Dedifferentiated amniotic fluid mesenchymal stem cell (primary cell): ENCODE measurements around the gene TMEM100.

Experiments
- DNase-seq: peaks from one replicate; pipeline ENCODE4 v3.0.0-alpha.2; 2016; ENCODE audit errors: extremely low spot score

TMEM100 gene, protein sequence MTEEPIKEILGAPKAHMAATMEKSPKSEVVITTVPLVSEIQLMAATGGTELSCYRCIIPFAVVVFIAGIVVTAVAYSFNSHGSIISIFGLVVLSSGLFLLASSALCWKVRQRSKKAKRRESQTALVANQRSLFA

DNA sequence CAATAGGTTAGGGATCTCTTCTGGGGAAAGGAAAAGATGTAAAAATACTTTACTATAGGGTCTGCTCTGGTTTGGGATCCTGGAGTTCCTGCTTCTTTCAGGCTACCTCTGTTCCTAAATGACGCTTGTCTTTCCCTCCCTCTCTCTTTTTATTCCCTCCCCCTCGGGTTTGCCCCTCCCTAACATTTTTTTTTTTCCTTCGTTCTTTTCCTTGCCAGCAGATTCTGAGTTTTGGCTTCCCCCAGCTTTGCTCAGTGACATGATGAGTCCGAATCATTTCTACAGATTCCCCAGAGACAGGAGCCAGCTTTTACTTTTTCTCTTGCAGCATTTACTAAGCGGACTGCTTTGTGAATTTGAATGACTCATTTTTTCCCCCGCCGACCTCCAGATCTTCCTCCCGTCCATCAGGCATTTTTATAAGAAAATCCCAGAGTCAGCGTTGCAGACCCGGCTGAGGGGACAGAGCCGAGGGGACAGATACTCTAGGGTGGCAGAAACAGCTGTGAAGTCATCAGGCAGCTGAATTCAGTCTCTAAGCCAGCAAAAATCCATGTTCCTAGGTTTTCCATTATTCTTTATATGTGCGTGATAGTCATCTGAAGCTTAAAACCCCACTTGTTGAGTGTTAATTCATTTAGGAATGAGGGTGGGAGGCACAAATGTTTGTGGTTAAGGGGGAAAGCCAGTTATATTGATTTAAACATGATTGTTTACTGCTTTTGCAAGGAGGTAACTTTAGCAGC, at the start of gene TMEM100:
TMEM100 (minus strand) TSS at position 123 of the 746 bp plus-strand sequence. CDS start 1,794 bp downstream, outside the sequence.
- peak; percentile 45 for DNase-seq

DNA sequence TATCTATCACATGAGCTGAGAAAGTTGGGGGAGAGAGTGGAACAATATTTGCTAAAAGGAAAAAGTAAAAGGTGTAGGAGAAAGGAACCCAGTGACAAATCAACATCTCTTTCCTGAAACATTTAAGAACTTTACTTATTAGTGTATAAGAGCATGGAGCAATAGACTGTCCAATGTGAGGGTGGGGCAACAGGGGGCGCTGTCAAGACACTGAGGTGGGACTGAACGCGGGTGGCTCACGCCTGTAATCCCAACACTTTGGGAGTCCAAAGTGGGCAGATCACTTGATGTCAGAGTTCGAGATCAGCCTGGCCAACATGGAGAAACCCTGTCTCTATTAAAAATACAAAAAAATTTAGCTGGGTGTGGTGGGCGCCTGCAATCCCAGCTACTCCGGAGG, 49.4 kb upstream of the TMEM100 start:
- no peak for DNase-seq

DNA sequence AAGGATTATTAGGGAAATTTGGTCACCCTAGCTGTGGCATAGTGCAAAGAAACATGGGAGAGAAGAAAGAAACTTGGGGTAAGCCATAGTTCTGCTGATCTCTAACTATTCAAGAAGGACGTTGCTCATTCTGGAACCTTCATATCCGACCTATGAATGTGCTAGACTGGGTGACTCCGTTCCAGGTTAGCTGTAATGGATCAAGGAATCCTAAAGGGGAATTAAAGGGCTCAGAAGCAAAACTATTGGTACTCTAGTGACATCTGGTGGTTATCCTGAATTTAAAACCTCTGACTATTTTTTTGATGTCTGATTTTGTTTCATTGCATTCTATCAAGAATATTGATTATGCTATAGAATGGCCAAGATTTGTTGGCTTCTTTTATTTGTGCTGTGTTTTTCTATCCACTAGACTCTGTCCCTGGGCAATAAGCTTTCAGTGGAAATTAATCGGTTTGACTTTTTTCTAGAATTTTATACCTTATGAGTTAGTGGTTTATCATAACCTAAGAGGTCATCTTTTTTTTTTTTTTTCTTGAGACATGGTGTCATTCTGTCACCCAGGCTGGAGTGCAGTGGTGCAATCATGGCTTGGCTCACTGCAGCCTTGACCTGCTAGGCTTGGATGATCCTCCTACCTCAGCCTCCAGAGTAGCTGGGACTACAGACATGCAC, 47.7 kb upstream of the TMEM100 start:
- peak; percentile 55 for DNase-seq

DNA sequence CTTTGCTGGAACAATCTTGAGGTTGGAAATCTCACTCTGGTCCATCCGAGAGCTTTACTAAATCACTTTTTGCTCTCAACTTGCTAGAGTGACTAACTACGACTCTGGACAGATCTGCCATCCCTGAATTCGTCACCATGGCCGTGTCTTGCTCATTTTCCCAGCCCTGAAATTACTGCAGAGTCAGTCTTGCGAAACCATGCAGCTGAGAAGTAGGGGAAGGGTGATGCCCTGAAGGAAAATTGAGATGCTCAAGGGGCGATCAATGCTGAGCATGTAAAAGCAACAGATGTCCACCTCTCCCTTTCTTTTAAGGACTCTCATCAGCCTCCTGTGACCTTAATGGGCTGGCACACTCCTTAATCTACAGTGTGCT, 46.9 kb upstream of the TMEM100 start:
- peak; percentile 47 for DNase-seq

DNA sequence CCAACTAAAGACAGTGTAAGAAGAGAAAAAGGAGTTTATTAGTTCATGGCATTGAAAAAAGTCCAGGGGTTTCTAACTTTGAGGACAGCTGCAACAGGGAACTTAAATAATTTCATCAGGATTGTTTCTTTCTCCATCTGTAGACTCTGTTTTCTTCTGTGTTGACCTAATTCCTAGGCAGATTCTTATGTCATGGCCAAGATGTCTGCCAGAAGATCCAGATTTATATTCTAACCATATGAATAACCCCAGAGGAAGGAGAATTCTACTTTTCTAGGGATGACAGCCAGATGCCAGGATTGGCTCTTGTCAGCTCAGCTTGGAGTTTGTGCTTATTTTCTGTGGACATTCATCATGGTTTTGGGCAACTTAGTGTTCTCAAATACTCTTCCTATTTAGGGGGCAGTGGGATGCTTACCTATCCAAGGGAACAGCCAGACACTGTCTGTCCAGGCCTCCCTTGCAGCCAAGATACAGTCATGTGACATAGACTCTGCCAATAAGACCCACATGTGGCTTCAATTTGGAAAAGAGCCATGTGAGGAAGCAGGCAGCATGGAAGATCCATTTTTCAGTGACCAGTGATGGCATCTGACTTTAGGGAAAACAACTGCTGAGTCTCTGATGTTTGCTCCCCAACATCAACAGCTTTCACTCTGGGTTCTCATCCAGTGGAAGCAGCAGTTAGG, 46.4 kb upstream of the TMEM100 start:
- no peak for DNase-seq

DNA sequence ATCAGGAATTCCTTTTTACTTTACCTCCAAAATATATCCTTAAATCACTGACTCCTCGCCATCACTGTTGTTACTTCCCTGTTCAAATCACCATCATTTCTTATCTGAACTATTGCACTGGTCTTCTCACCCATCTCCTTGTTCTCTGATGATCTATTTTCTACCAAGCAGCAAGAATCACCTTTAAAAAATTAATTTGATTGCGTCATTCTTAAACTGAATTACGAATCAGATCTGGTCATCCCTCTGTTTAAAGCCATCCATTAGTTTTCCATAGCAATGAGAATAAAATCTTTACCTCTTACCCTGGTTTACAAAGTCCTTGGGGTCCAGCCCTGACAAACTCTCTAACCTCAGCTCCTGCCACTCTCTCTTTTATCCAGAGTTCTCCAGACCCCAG, 42.8 kb upstream of the TMEM100 start:
- no peak for DNase-seq

DNA sequence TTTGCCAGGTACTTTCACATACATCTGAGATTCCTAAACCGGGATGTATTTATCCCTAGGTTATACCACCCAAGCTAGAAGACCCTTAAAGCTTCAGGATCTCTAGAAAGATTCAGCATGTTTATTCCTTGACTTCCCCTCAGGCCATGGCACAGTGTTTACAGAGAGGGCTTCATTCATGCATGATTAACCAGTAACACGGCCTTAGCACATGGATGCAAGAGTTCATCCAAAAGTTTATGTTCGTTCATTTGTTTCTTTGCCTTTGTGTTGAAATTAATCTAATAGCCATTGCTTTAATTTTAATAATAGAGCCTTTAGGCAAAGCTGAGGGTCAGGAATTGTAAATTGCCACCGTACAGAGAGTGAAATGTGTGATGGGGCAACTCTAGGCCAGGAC, 41.9 kb upstream of the TMEM100 start:
- DNase-seq = no peak

DNA sequence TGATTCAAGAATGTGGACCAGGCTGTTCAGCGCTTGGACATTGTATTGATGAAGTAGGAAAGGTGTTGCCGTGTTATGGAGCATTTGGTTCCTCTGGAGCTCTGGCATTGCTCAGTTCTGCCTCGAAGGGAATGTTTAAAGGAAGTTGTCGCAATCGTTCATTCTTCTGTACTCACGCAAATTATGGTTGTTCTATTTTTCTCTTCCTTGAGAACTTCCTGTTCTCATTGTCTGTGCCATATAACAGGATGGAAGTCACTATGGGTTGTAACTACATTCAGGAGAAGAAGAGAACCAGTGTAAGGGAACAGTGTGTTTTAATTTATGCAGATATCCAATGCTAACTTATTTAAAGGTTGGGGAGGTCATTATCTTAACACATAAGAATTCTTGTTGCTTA, 41.2 kb upstream of the TMEM100 start:
- no peak for DNase-seq

DNA sequence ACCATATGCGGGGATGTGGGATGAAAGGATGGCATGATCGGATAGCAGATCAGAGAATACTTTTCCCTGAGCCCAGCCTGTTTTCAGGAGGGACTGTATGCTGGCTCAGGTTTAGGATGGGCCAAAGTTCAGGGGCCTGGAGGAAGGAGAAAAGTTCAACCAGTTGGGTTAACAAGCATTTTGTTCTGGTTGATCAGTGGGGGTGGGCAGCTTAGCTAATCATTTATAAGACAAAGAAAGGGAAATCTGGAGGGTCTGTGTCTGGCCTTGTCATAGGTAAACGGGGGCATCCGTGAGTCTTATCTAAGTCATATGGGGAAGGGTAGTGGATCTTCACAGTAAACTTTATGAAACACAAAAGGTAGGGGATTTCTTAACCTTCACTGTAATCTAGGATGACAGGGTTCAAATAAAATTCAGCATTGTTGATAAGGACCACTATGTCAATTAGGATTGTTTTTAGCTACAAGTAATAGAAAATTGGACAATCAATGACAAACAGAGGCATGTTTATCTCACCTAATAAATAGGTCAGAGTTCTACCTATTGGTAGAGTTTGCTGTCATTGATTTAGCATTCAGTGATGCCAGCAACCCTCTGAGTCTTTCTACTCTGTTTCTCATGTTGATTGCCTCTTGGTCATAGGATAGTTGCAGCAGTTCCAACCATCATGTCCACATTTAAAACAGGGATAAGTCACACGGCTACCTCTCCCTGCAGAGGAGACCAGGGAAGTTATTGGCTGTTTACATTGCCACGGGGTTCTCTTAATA, 39.6 kb upstream of the TMEM100 start:
- DNase-seq = no peak

DNA sequence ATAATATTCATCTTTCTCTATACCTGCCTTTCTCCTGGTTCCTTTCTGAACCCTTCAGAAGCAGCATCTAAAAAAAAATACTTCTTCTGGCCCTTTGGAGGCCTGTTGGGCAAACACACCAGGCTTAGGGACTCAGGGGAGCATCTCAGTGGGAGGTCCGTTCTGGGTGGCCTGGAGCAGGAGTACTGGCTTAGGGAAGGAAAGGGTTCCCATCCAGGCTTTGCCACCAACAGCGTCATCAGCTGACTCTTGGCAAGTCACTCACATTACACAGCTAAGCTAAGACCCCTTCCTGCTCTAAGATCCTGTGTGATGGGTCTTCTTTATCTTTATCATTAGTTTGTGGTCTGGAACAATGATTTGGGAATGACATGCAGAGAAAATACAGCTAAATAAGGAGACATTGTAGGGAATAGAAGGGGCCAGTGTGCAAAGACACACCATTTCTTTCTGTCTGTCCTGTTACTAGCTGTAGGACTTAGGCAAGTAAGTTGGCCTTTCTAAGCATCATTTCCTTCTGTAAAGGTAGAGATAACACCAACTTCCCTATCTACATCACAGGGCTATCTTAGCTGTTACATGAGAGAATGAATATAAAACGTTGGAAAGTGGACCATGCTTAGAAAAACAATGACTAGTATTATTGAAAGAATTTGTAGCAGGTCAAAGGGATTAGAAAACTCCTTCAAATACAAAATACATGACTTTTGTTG, 38.1 kb upstream of the TMEM100 start:
- no peak for DNase-seq

DNA sequence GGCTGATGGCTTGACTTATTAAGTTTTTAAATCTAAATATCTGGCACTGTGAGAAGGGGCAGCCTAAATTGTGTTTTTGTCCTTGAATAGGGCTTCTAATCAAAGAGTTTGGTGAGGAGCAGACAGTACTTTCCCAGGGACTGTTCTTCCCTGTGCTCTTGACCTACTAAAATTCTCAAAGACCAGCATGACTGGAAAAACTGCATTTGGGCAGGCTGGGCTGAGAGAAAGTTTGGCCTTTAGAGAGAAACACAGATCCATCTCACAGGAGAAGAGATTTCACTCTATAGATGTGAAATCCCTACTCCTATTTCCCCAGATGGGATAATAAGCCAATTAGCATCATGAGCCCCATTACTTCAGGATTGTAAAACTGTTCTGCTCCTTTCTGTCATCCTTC, 35.5 kb upstream of the TMEM100 start:
- no peak for DNase-seq

DNA sequence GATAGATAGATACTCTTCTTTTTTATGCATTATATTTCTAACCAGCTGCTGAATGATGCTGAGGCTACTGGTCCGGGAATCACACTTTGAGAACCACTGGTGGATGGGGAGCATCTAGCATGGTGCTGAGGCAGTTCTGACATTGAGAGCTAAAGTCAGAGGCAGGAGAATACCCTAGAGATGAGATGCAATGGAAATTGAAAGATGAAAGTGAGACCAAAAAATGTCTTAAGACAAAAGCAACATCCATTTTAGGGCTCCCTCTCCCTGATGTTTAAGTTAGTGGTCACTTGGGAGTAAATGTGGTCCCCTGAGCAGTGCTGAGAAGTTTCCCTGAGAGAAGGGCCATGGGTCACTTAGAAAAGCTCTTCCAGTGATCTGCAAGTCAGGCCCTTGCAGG, 35.0 kb upstream of the TMEM100 start:
- DNase-seq = no peak

DNA sequence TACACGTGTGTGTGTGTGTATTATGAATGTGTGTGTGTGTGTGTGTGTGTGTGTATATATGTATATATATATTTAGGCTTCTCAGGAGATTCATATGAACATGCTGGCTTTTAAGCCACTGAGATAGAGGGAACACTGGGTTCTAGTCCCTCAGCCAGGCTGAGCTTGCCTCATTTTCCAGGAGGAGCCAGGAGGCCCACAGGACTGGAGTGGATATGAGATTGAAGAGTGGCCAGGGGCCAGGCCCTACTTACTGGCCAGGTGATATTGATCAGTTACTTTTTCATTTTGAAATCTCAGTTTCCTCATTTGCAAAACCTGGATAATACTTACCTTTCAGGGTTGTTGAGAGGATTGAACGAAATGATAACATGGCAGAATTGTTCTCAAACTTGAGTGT, 34.0 kb upstream of the TMEM100 start:
- DNase-seq = no peak

DNA sequence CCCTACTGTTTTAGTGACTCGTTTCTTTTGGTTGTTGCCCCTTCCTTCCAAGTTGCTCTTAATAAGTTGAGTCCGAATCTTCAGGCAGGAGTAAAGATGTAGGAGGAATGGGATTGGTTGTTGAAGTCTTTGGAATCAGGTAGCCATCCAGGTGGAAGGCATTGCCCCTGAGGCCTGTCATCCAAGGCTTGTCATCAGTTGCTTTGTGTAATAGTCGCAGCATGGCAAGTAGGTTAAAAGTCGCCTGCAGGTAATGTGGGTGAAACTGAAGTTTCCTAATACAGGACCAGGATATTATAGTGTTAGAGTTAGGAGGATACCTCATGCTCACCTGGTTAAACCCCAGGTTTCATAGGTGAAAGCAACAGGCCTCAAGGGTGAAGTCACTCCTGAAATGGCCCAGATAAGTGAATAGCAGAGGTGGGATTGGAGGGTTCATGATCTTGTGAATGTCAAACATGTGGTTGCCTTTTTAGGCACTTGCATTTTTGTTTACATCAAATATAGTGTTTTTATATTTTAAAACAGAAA, 29.1 kb upstream of the TMEM100 start:
- no peak for DNase-seq

DNA sequence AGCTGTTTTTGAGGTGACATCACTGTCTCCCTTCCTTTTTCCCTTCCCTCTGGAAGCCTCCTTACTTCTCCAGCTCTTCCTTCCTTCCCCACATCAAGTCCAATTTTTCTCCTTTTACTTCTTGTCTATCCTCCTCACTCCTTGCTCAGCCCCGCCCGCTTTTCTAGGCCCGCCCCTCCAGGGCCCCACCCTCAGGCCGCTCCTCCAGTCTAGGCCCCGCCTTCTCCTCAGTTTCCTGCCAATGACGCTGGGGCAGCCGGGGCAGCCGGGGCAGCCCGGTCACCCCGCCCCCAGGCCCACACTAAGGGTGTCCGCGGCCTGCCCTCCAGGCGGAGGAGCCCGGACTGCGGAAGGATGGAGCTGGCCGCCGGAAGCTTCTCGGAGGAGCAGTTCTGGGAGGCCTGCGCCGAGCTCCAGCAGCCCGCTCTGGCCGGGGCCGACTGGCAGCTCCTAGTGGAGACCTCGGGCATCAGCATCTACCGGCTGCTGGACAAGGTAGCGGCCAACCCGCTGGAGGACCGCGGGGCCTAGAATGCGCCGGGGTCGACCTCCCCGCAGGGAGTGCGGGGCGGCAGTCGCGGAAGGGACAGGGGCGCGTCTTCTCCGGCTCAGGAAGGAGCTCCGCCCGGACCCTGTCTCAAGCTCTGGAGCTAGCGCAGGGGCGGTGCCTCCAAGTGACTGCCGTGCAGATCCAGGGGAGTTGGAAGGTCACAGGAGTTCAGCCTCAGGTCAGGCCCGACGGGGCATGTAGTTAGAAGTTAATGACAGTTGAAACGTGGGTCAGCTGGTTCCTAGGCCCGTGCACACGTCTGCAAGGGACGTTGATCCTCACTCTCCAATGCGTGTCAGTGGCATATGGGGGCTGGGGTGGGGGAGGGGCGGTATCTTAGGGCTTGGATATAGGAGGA, 28.3 kb upstream of the TMEM100 start, which contains the start of gene PCTP:
PCTP (plus strand) TSS at position 302 of the 908 bp plus-strand sequence; CDS start at position 355, 53 bp downstream.
- DNase-seq = peak; percentile 86

DNA sequence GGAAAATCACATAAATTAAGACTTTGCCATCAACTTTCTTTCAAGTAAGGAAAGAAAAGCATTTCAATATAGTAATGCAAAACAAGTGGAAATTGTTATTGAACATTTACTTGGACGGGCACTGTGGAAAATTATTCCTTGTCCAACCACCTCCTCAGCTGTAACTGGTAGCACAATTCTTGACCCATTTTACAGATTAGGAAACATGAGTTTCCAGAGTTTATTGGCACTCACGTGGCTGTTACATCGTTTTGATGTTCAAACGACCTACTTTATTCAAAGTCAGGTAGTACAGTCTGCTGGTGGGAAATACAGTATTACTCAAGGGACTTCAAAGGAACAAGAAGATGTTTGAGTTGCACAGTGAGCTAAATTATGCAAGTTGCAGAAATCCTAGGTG, 27.3 kb upstream of the TMEM100 start:
- DNase-seq = no peak

DNA sequence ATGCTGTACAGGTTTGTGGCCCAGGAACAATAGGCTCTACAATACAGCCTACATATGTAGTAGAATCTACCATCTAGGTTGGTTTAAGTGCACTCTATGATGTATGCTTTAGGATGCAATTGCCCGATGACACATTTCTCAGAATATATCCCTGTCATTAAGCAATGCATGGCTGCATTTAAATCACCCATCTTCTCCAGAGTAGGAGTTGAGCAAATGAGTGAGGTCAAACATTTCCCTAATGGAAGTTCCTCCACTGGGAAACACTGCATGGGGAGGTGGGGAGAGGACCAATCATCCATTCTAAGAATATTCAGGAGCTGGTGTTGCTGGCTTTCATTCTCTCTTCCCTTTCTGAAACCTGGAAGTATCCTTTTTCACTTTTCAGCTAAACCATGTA, 26.2 kb upstream of the TMEM100 start:
- DNase-seq = no peak

DNA sequence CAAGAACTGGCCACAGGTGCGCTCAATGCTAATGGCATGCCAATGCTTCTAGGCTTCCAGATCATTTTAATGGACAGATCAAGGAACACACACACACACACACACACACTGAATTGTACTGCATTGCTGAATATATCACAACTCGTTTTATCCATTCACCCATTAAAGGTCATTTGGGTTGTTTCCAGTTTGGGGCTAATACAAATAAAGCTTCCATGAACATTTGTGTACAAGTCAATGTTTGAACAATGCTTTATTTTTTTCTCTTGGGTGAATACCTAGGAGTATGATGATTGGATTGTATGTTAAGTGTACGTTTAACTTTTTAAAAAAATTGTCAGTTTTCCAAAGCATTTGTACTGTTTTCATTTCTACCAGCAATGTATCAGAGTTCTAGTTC, 24.5 kb upstream of the TMEM100 start:
- no peak for DNase-seq

DNA sequence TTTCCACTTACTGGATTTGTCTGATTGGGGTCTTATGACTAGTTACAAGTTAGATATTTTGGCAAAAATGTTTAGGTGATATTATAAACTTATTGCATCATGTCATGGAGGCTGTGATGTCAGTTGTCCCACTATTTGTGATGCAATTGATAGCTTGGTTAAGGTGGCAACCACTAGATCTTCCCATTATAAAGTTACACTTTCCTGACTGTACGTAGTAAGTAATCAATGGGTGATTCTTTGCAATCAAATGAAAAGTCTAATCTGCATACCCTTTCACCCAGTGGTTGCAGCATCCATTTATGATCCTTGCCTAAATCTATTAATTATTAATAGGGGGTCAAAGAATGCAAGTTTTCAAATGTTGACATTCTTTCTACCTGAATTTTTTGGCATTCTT, 23.8 kb upstream of the TMEM100 start:
- no peak for DNase-seq

DNA sequence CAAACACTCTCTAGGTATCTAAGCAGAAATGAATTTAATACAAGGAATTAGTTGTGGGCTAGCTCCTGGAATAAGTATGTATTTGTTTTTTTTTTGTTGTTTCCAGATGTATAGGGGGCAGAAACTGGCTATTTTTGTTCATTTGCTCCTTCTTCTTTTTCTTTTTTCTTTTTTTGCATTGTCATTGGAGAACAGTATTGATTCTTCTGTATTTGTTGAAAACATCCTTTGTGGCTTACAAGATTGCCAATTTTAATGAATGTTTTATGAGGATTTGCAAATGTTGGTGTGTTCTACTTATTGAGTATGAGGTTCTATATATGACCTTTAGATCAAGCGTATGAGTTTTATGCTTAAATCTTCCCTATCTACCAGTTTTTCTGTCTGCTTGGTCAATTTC, 22.6 kb upstream of the TMEM100 start:
- no peak for DNase-seq
